ENCODE data around the gene SAP30L. TPM values are rescaled to one million over a fixed set of nuclear protein-coding genes. Genes with fewer than 3 reads are reported as not detected.

Gene SAP30L
- total RNA-seq (2014; rRNA removed; shearing (Covaris generic)): 17.2 and 59.2 TPM in 2 replicates

- DNase-seq (ENCODE audit: low read depth): peak; percentile 94
Observed at GRCh38 chr5:154445422-154446194, at the start of gene SAP30L. Gene SAP30L, plus strand, starts transcription at chr5:154445997. Its CDS starts 608 bp downstream, at chr5:154446605.

- no peak for DNase-seq (ENCODE audit: low read depth)
Observed at GRCh38 chr5:154396128-154396527, 49.7 kb upstream of the SAP30L start.

GRCh38 chr5:154397652-154398406 lies 48.0 kb upstream of the SAP30L start:
- DNase-seq (ENCODE audit: low read depth): no peak

GRCh38 chr5:154400678-154401077 lies 45.1 kb upstream of the SAP30L start:
- no peak for DNase-seq (ENCODE audit: low read depth)

GRCh38 chr5:154401355-154401754 lies 44.4 kb upstream of the SAP30L start:
- no peak for DNase-seq (ENCODE audit: low read depth)

- DNase-seq (ENCODE audit: low read depth): no peak
Observed at GRCh38 chr5:154401931-154402330, 43.9 kb upstream of the SAP30L start.

GRCh38 chr5:154402611-154403010 lies 43.2 kb upstream of the SAP30L start:
- DNase-seq (ENCODE audit: low read depth): no peak

GRCh38 chr5:154403234-154403633 lies 42.6 kb upstream of the SAP30L start:
- no peak for DNase-seq (ENCODE audit: low read depth)

- no peak for DNase-seq (ENCODE audit: low read depth)
Observed at GRCh38 chr5:154403776-154404387, 41.9 kb upstream of the SAP30L start.

- DNase-seq (ENCODE audit: low read depth): peak; percentile 56
Observed at GRCh38 chr5:154405078-154405792, 40.6 kb upstream of the SAP30L start.

GRCh38 chr5:154406231-154406630 lies 39.6 kb upstream of the SAP30L start:
- DNase-seq (ENCODE audit: low read depth): peak; percentile 85

GRCh38 chr5:154406826-154407225 lies 39.0 kb upstream of the SAP30L start:
- DNase-seq (ENCODE audit: low read depth): no peak

GRCh38 chr5:154408811-154409210 lies 37.0 kb upstream of the SAP30L start:
- DNase-seq (ENCODE audit: low read depth): no peak

GRCh38 chr5:154409230-154409840 lies 36.5 kb upstream of the SAP30L start:
- DNase-seq (ENCODE audit: low read depth): no peak

GRCh38 chr5:154410008-154410407 lies 35.8 kb upstream of the SAP30L start:
- DNase-seq (ENCODE audit: low read depth): no peak

- DNase-seq (ENCODE audit: low read depth): no peak
Observed at GRCh38 chr5:154410786-154411185, 35.0 kb upstream of the SAP30L start.

GRCh38 chr5:154411338-154411737 lies 34.5 kb upstream of the SAP30L start:
- no peak for DNase-seq (ENCODE audit: low read depth)

GRCh38 chr5:154412316-154412715 lies 33.5 kb upstream of the SAP30L start:
- DNase-seq (ENCODE audit: low read depth): no peak

GRCh38 chr5:154412925-154413324 lies 32.9 kb upstream of the SAP30L start:
- DNase-seq (ENCODE audit: low read depth): no peak

- no peak for DNase-seq (ENCODE audit: low read depth)
Observed at GRCh38 chr5:154415114-154415513, 30.7 kb upstream of the SAP30L start.

GRCh38 chr5:154418344-154418820 lies 27.4 kb upstream of the SAP30L start:
- no peak for DNase-seq (ENCODE audit: low read depth)

Data from M059J (cell line).